HUES6 (cell line): ENCODE measurements around the gene NTM.

Experiments used
- H3K27ac ChIP-seq: 2 replicates; pipeline ENCODE4 v1.7.0; 2013; ENCODE audit warnings: low read depth, mild to moderate bottlenecking, low read length, inconsistent platforms
- H3K27me3 ChIP-seq: 2 replicates; pipeline ENCODE4 v1.6.1; 2013; ENCODE audit warnings: low read length; ENCODE audit not compliant: control insufficient read depth, insufficient read depth
- H3K36me3 ChIP-seq: 2 replicates; pipeline ENCODE4 v1.6.1; 2013; ENCODE audit warnings: low read length; ENCODE audit not compliant: control insufficient read depth, insufficient read depth
- H3K4me1 ChIP-seq: 2 replicates; pipeline ENCODE4 v1.6.1; 2013; ENCODE audit warnings: low read length; ENCODE audit not compliant: control insufficient read depth, insufficient read depth
- H3K4me3 ChIP-seq: 2 replicates; pipeline ENCODE4 v1.5.1; 2013; ENCODE audit warnings: low read depth, low read length
- H3K9ac ChIP-seq: one replicate; pipeline ENCODE4 v1.6.1; 2013; ENCODE audit warnings: mild to moderate bottlenecking, low read length
- H3K9me3 ChIP-seq: 2 replicates; pipeline ENCODE4 v1.6.1; 2013; ENCODE audit warnings: low read depth, low read length; ENCODE audit not compliant: control insufficient read depth, insufficient read depth

Gene NTM

DNA sequence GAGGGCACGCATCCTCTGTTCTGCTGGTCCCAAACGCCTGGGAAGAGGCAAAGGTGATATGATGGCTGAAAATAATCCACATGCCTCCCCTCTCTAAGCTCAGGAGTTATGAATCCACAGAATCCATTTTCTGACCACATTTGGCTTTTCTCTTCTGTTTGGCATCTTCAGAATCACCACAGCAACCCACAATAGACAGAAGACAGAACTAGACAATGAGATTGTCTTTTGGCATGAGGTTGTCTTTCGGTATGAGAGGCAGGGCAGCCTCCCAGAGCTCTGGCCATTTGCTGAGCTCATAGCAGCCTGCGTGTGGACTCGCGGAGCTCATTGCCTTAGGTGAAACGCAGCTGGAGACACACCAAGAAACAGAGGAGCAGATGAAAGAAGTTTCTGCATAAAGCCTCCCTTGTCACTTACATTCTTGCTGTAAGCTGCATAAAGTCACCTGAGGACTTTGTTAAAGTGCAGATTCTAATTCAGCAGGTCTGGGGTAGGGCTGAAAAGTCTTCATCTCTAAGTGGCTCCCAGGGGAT, 868.0 kb downstream of the NTM start:
- Histone ChIP-seq H3K27ac (no peak overlapping the region), H3K36me3 (no peaks in the 10 kb centered on the region), H3K27me3 (no peaks in the 10 kb centered on the region), H3K4me1 (no peaks in the 10 kb centered on the region; the same call in 1 of the 2 replicates), H3K9ac (no peak overlapping the region), H3K9me3 (no peaks in the 10 kb centered on the region), H3K4me3 (no peak overlapping the region)

DNA sequence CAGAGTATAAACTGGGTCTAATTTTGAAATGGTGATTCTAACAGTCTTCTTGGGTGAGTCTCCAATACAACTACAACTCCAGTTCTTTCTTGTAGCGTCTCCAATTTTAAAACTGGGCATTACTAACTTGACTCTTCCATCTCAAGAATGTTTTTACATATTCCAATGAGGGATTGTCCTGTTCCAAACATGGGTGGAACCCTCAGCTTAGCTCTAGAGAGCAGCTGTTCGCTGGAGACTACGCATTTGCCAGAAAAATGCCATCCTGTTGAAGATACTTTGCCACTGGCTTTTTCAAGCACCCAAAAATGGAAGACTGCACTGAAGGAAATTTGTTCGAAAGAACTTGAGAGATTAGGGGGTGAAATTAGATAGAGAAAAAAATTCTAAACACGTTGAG, 870.0 kb downstream of the NTM start:
- H3K4me3 ChIP-seq = no peak overlapping the region
- no peak overlapping the region for H3K9ac ChIP-seq
- H3K9me3 ChIP-seq = no peaks in the 10 kb centered on the region
- no peaks in the 10 kb centered on the region for H3K27me3 ChIP-seq
- peaks cover under 1% of the 10 kb centered on the region; the same call in 1 of the 2 replicates for H3K4me1 ChIP-seq
- no peak overlapping the region for H3K27ac ChIP-seq
- H3K36me3 ChIP-seq = no peaks in the 10 kb centered on the region

DNA sequence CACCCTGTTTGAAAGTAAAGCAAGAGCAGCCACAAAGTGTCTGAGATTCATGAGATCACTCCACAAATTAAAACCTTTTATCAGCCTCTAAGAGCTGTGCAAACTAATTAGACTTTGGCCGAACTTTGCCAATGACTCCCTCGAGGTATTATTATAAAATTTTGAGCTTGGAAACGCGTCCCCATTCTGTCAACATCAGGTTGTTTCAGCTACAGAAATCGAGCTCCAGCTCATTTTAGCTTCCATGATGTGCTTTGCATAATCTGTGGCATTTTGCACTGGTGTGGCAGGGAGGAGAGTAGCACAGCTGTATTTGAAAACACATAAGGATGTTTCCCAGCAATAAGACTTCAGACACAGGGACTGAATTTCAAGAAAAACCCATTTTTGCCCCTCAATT, 872.2 kb downstream of the NTM start:
- H3K27ac ChIP-seq = no peak overlapping the region
- peaks cover 3% of the 10 kb centered on the region; the same call in 1 of the 2 replicates for H3K4me1 ChIP-seq
- H3K9ac ChIP-seq = no peak overlapping the region
- no peaks in the 10 kb centered on the region for H3K36me3 ChIP-seq
- no peaks in the 10 kb centered on the region for H3K27me3 ChIP-seq
- no peaks in the 10 kb centered on the region for H3K9me3 ChIP-seq
- H3K4me3 ChIP-seq = no peak overlapping the region

DNA sequence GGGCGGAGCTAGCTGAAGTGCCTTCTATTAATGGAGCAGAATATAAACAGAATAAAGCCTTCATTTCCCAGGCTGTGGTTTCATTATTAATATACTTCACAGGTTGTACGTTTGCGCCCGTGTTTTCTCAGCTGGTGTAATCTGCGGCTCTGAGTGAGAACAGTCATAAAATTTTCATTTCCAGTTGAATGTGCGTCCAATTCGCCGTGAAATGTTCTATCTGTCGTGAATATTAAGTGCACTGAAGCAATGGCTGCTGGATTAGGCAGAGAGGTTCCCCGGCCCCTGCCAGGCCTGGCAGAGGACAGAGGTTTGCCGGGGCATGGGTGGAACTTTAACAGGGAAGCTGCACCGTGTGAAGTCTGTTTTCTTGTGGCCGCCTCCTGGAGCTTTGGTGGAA, 874.4 kb downstream of the NTM start:
- H3K36me3 ChIP-seq = no peaks in the 10 kb centered on the region
- peaks cover 3% of the 10 kb centered on the region; the same call in 1 of the 2 replicates for H3K4me1 ChIP-seq
- no peaks in the 10 kb centered on the region for H3K27me3 ChIP-seq
- H3K9me3 ChIP-seq = no peaks in the 10 kb centered on the region
- H3K9ac ChIP-seq = no peak overlapping the region
- H3K4me3 ChIP-seq = no peak overlapping the region
- H3K27ac ChIP-seq = no peak overlapping the region

DNA sequence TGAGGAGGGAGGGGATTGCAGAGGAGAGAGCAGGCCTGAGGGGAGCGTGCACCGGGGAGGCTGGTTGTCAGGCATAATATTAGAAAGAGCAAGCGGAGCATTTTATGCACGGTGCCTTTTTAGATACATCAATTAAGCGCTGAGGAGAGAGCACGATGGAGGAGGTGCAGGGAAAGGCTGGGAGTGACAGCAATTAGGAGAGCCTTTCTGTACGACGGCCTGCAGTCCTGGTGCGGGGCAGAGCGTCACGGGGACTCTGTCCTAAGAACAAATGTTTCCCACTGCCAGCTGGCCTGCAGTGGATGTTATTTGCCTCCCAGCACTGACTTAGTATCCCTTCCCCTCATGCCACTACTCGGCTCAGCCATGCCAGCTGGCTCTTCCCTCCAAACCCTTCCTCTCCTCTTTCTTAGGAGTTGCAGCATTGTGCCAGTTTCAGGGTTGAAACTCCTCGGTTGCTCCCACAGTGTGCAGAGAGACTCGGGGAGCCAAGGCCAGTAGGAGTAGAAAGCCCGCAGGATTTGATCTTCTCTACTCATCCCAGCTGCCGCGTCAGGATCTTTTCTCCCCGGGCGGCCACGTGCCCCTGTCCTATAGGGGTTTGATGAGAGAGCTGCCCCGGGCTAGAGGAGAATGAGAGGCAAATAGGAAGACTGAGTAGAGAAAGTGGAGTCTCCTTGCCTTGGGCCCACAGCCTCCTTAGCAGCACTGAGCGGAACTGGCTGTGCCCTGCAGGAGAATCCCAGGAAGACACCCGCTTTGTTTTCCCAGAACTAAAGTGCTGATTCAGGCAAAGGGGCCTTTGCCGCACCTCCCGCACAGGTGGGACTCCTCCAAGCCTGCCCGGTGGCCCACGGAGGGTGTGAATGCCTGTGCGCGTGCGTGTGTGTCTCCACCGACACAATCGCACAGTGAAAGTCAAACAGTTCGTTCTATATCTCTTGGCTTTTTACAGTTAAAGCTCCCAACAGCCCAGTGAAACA, 875.3 kb downstream of the NTM start:
- Histone ChIP-seq H3K36me3 (no peaks in the 10 kb centered on the region), H3K9me3 (no peaks in the 10 kb centered on the region), H3K27ac (no peak overlapping the region), H3K27me3 (no peaks in the 10 kb centered on the region), H3K4me1 (peaks cover 3% of the 10 kb centered on the region; the same call in 1 of the 2 replicates), H3K4me3 (no peak overlapping the region), H3K9ac (no peak overlapping the region)

DNA sequence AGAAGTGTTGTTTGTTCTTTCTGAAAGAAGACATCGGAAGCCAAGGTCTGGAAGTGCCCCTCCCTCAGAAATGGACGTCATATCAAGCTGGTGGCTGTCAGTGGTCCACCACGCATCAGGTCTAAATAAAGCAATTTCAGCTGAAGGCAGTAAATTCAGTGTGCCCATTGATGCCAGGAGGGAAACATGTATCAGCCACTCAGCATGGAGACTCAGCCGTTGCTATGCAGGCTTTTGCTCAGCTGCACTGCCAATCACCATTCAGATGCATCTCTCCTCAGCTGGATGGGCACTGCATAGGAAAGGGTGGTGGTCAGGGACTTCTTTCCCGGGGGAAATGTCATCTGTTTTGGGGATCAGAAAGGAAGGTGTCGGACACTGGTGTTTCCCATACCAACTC, 878.2 kb downstream of the NTM start:
- H3K4me1 ChIP-seq = 0 out of 2 replicates have a peak, but pooled peaks cover 3% of the 10 kb centered on the region
- no peak overlapping the region for H3K4me3 ChIP-seq
- H3K9ac ChIP-seq = no peak overlapping the region
- H3K36me3 ChIP-seq = no peaks in the 10 kb centered on the region
- no peak overlapping the region for H3K27ac ChIP-seq
- no peaks in the 10 kb centered on the region for H3K27me3 ChIP-seq
- H3K9me3 ChIP-seq = no peaks in the 10 kb centered on the region

DNA sequence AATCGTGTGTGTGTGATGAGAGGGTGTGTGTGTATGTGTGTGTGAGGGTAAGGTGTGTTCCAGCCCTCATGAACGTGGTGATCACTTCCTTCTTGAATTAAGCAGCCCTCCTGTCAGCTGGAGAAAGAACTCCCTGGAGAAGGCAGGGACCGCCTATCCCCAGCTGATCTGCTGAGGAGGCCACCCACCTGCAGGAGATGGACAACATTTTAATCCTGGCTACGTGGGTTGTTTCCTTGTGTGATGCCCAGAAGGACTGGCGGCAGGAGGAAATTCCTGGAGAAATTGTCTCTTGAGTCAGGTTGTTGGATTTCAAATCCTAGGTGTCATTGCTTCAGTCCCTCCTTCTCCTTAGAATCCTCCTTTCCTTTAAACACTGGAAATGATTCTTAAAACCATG, 878.8 kb downstream of the NTM start:
- Histone ChIP-seq H3K4me1 (0 out of 2 replicates have a peak, but pooled peaks cover 3% of the 10 kb centered on the region), H3K9me3 (no peaks in the 10 kb centered on the region), H3K9ac (no peak overlapping the region), H3K4me3 (no peak overlapping the region), H3K27me3 (no peaks in the 10 kb centered on the region), H3K27ac (no peak overlapping the region), H3K36me3 (no peaks in the 10 kb centered on the region)

DNA sequence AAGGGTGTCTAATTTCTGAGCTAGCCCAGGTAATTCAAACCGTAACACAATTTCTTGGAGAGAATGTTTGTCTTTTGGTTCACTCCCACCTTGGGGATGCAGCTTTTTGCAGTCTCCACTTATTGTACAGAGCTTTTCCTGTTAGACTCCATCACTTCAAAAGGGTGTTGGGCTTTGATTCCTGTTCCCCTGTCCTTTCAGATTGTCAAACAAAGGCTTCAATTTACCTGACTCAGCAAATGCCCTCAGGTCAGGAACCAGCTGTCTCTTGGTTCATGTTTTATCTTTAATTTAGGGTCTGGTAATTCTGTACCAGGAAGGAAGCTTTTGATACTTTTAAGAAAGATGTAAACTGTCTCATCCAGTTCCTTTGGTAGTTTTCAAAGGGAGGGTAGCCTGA, 880.6 kb downstream of the NTM start:
- no peak overlapping the region for H3K9ac ChIP-seq
- H3K27me3 ChIP-seq = no peaks in the 10 kb centered on the region
- H3K4me3 ChIP-seq = no peak overlapping the region
- H3K27ac ChIP-seq = no peak overlapping the region
- H3K9me3 ChIP-seq = no peaks in the 10 kb centered on the region
- no peaks in the 10 kb centered on the region for H3K36me3 ChIP-seq
- no peaks in the 10 kb centered on the region for H3K4me1 ChIP-seq

DNA sequence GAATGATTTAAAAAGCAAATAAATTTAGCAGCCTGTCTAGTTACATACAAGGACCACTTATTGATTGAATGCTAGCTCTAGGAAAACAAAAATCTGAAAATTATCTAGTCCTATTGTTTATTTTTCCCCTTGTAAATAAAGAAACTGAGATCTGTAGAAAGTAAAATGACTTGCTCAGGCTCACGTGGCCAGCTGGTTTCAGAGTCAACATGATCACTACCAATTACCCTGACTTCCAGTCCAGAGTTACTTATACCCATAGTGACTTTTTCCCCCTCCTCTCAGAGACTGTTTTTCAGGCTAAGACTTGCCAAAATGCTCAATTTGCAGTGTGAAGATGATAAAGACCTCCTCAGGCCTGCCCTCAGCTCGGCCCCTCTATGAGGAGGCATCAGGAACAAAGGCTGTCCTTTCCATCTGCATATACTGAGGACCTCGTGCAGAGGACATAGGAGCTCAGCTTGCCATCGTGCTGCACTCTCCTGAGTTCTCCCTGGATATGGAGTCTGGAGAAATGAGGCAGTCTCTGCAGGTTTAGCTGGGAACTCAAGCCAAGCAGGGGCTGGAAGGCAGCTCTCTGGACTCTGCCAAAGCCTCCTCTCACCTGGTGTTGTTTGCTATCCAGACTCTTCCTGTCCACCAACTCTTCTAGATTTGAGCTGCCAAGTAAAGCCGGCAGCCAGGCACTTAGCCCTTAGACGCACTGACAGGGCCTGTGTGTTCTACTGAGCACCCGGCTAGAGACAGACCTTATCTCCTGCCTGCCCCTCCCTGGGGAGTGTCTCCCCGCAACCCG, 883.3 kb downstream of the NTM start:
- no peaks in the 10 kb centered on the region for H3K9me3 ChIP-seq
- no peaks in the 10 kb centered on the region for H3K27me3 ChIP-seq
- H3K4me1 ChIP-seq = no peaks in the 10 kb centered on the region
- no peak overlapping the region for H3K27ac ChIP-seq
- no peak overlapping the region for H3K4me3 ChIP-seq
- H3K36me3 ChIP-seq = no peaks in the 10 kb centered on the region
- no peak overlapping the region for H3K9ac ChIP-seq

DNA sequence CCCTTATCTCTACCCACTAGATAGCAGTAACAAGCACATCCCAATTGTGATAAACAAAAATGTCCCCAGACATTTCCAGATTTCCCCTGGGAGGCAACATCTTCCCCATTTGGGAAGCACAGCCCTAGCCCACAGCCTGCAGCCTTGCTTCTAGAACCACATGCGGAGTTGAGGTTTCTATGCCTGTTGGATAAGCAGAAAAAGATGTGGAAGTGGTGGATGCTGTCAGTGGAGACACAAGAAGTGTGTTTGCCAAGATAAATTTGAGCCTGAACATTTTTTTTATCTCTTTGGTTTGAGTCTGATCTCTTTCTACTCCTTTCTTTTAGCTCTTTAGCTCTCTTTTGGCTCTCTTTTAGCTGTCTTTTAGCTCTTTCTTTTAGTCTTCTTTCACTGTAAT, 884.5 kb downstream of the NTM start:
- Histone ChIP-seq H3K9me3 (no peaks in the 10 kb centered on the region), H3K27ac (no peak overlapping the region), H3K27me3 (no peaks in the 10 kb centered on the region), H3K4me3 (no peak overlapping the region), H3K4me1 (no peaks in the 10 kb centered on the region), H3K9ac (no peak overlapping the region), H3K36me3 (no peaks in the 10 kb centered on the region)
